HepG2 (cell line): ENCODE measurements around the gene MIF4GD.

ENCODE experiments used
- CEBPG ChIP-seq: IDR thresholded peaks from 2 replicates; pipeline ENCODE4 v1.6.1; 2016
- CHD2 ChIP-seq: IDR thresholded peaks from 2 replicates; pipeline ENCODE4 v1.6.1; 2011; ENCODE audit warnings: low read depth, low read length, improper control_type of control experiment
- JUN ChIP-seq: sonication (generic); formaldehyde crosslinking; IDR thresholded peaks from 2 replicates; pipeline ENCODE4 v1.4.0; 2020; ENCODE audit warnings: mild to moderate bottlenecking, missing genetic modification reagents
- MED1 ChIP-seq: sonication (generic); formaldehyde crosslinking; IDR thresholded peaks from 2 replicates; pipeline ENCODE4 v1.4.0; 2020; ENCODE audit warnings: missing genetic modification reagents
- ZBTB49 ChIP-seq: sonication (generic); formaldehyde crosslinking; IDR thresholded peaks from 2 replicates; pipeline ENCODE4 v1.4.0; 2020; ENCODE audit warnings: missing genetic modification reagents, borderline replicate concordance
- ZNF703 ChIP-seq: sonication (generic); formaldehyde crosslinking; IDR thresholded peaks from 2 replicates; pipeline ENCODE4 v1.5.1; 2020; ENCODE audit warnings: missing genetic modification reagents, mild to moderate bottlenecking, moderate library complexity, borderline replicate concordance
- TF ChIP-seq, protein P1 (sequence below): sonication (generic); formaldehyde crosslinking; IDR thresholded peaks from 2 replicates; pipeline ENCODE4 v1.4.0; 2020; ENCODE audit warnings: missing genetic modification reagents
- TF ChIP-seq, protein P2 (sequence below): sonication (generic); formaldehyde crosslinking; IDR thresholded peaks from 2 replicates; pipeline ENCODE4 v1.5.0; 2020; ENCODE audit warnings: mild to moderate bottlenecking, missing genetic modification reagents, moderate library complexity
- TF ChIP-seq, protein P3 (sequence below): sonication (generic); formaldehyde crosslinking; IDR thresholded peaks from 2 replicates; pipeline ENCODE4 v1.8.0; 2022; ENCODE audit warnings: missing genetic modification reagents, mild to moderate bottlenecking, borderline replicate concordance

DNA sequence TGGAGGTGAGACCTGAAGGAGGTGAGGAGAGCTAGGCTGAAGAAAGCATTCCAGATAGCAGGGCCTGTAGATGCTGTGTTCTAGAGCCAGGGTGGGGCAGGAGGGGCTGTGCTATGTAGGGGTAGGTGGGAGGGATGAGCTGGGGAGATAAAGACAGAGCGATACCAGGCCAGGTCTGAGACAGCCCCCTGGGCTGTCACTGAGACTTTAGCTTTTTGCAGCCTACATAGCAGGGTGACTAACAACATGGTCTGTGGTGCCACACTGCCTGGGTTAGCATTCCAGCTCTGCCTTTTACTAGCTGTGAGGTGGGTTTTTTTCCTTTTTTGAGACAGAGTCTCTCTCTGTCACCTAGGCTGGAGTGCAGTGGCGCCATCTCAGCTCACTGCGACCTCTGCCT is 51.2 kb downstream of the MIF4GD start:
- TF ChIP-seq, protein P1, sequence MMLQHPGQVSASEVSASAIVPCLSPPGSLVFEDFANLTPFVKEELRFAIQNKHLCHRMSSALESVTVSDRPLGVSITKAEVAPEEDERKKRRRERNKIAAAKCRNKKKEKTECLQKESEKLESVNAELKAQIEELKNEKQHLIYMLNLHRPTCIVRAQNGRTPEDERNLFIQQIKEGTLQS (CRISPR knock-in tag) = no peak
- TF ChIP-seq CHD2 = no peak
- no peak for TF ChIP-seq JUN (CRISPR knock-in tag)
- no peak for TF ChIP-seq CEBPG (CRISPR knock-in tag)
- TF ChIP-seq MED1 (CRISPR knock-in tag) = no peak
- TF ChIP-seq, protein P2, sequence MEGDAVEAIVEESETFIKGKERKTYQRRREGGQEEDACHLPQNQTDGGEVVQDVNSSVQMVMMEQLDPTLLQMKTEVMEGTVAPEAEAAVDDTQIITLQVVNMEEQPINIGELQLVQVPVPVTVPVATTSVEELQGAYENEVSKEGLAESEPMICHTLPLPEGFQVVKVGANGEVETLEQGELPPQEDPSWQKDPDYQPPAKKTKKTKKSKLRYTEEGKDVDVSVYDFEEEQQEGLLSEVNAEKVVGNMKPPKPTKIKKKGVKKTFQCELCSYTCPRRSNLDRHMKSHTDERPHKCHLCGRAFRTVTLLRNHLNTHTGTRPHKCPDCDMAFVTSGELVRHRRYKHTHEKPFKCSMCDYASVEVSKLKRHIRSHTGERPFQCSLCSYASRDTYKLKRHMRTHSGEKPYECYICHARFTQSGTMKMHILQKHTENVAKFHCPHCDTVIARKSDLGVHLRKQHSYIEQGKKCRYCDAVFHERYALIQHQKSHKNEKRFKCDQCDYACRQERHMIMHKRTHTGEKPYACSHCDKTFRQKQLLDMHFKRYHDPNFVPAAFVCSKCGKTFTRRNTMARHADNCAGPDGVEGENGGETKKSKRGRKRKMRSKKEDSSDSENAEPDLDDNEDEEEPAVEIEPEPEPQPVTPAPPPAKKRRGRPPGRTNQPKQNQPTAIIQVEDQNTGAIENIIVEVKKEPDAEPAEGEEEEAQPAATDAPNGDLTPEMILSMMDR (CRISPR knock-in tag) = no peak
- TF ChIP-seq ZNF703 (CRISPR knock-in tag) = no peak
- TF ChIP-seq, protein P3, sequence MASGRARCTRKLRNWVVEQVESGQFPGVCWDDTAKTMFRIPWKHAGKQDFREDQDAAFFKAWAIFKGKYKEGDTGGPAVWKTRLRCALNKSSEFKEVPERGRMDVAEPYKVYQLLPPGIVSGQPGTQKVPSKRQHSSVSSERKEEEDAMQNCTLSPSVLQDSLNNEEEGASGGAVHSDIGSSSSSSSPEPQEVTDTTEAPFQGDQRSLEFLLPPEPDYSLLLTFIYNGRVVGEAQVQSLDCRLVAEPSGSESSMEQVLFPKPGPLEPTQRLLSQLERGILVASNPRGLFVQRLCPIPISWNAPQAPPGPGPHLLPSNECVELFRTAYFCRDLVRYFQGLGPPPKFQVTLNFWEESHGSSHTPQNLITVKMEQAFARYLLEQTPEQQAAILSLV (CRISPR knock-in tag) = no peak
- TF ChIP-seq ZBTB49 = no peak
